NT2/D1 (cell line): ENCODE data around the gene RNPEPL1.

Source experiments
- DNase-seq: peaks from one replicate; pipeline ENCODE4 v3.0.0-alpha.2; 2011; ENCODE audit warnings: low read depth, low spot score
- H3K27me3 ChIP-seq: 2 replicates; pipeline ENCODE4 v1.6.0; 2011; ENCODE audit warnings: mild to moderate bottlenecking; ENCODE audit not compliant: insufficient read length, insufficient read depth
- H3K36me3 ChIP-seq: 2 replicates; pipeline ENCODE4 v1.6.1; 2011; ENCODE audit warnings: mild to moderate bottlenecking, low read length, mixed read lengths; ENCODE audit not compliant: insufficient read depth, insufficient read length
- H3K4me1 ChIP-seq: 2 replicates; pipeline ENCODE4 v1.5.1; 2011; ENCODE audit not compliant: insufficient read depth, insufficient read length
- H3K4me3 ChIP-seq: 2 replicates; pipeline ENCODE4 v1.5.1; 2011; ENCODE audit warnings: low read depth; ENCODE audit not compliant: insufficient read length
- H3K9ac ChIP-seq: 2 replicates; pipeline ENCODE4 v1.6.0; 2011; ENCODE audit warnings: low read depth; ENCODE audit not compliant: insufficient read length
- H3K9me3 ChIP-seq: 2 replicates; pipeline ENCODE4 v1.5.1; 2011; ENCODE audit warnings: mild to moderate bottlenecking, low read length; ENCODE audit not compliant: insufficient read depth
- SUZ12 ChIP-seq: IDR thresholded peaks from 2 replicates; pipeline ENCODE4 v1.6.1; 2011; ENCODE audit not compliant: insufficient read length, insufficient read depth; ENCODE audit errors: extremely low read depth
- YY1 ChIP-seq: IDR thresholded peaks from 2 replicates; pipeline ENCODE4 v1.6.1; 2011; ENCODE audit not compliant: insufficient read length, insufficient read depth
- ZNF274 ChIP-seq: IDR thresholded peaks from 2 replicates; pipeline ENCODE4 v1.6.1; 2011; ENCODE audit warnings: mild to moderate bottlenecking, low read depth, low read length

RNPEPL1 gene

DNA sequence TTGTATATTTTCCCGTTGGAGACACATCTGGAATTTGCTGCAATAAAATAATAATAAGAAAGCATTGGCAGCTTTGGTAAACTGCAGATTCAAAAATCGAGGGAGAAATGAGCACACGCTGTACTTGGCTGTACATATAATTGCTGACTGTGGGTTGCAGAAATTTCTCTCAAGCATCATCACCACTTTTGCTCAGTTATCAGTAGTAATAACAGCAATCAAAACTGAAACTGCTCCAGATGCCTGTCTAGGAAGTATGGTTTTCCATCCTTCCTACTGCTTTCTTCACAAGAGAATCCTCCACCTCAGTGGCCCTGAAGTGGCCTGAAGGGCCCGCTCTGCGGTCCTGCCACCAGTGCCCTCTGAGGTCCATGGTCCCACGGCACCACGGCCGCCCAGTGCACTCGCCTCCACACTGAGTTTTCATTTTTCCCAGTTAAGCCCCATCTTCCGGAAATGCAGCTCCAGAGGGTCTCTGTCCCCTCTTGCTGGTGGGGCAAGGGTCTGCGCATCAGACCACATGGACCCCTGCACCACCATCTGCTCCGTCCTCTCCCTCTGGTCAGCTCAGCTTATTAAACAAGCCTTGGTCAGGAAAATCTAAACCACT lies 4.2 kb upstream of the RNPEPL1 start:
- peaks cover 23% of the 10 kb centered on the region for H3K4me1 ChIP-seq
- H3K27me3 ChIP-seq, result peaks cover 19% of the 10 kb centered on the region
- TF ChIP-seq SUZ12, result no peak
- TF ChIP-seq YY1, result no peak
- TF ChIP-seq ZNF274, result no peak

DNA sequence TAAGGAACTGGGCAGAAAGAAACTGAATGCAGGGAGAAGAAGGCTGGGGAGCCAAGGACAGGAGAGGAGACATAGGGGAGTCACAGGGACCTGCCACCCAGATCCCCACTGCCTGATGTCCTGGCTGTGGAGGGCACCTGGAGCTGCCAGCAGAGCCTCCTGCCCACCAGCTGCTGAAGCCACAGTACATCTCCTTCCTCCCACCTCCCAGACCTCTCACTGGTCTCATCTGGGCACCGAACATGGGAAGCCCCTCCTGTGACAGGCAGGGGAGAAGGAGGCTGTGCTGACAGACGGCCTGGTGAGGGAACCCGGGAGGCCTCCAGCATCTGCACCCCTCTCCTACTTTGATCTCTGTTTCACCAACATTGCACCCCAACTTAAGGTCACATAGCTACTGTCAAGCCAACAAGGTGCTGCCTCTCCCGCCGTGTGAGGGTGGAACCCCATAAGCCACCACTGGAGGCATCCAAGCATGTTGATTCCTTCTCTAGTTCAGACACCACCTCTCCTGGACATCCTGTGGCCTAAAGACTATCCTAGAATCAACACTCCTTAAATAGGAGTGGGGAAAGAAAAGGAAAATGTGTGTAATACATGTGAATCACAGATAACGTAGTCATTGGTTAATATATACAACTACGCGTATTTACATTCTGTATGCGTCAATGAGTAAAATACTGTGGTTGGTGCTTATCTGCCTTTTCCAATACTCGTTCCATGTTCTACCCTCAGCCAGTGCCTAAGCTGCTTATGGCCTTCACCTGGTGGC lies 3.5 kb upstream of the RNPEPL1 start:
- no peak overlapping the region for H3K4me3 ChIP-seq
- H3K9me3 ChIP-seq, result no peaks in the 10 kb centered on the region
- peaks cover 30% of the 10 kb centered on the region for H3K4me1 ChIP-seq
- H3K36me3 ChIP-seq, result peaks cover 11% of the 10 kb centered on the region
- H3K27me3 ChIP-seq, result peaks cover 26% of the 10 kb centered on the region
- no peak for TF ChIP-seq ZNF274
- TF ChIP-seq SUZ12, result no peak
- no peak for TF ChIP-seq YY1
- no peak overlapping the region for H3K9ac ChIP-seq
- DNase-seq, result no peak

More for the DNA sequence above, 4.2 kb upstream of the RNPEPL1 start:
- no peak overlapping the region for H3K4me3 ChIP-seq
- no peak overlapping the region for H3K9ac ChIP-seq
- no peaks in the 10 kb centered on the region for H3K9me3 ChIP-seq
- H3K36me3 ChIP-seq, result peaks cover 15% of the 10 kb centered on the region
- no peak for DNase-seq

DNA sequence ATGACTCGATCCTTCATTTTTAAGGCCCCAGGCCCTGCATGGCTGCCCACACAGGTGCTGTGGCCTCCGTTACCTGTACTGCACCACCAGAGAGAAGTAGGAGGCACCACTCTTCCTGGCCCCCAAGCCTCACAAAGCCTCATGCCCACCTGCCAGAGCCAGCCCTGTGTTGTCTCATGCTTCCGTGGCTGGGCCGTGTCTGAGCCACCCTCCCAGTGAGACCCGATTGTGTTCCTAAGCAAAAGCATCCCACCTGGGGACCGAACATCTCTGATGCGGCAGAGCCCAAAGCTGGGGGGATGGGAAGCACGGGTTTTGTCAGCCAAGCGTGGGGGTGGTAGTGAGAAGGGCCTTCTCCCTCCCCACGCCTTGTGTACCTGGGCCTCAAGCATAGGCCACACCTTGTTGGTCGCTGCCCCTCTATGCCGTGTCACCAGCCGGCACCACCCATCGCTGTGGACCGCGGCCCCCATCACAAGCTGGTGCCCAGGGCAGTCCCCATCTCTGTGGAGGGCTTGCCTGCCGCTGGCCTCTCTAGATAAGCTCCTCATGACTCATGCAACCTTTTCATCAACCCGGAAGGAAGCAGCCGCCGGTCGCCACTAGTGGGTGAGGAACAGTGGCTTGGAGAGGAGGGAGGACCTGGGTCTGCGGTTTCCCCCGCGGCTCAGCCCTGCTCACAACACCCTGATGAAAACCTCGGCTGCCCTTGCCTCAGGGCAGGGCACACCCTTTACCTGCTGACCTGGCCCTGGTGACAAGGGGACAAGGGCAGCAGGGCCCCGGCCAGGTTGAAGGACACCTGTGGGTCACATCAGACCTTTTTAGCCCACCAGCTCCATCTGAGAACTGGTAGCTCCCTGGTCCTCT lies 2.7 kb upstream of the RNPEPL1 start:
- H3K4me1 ChIP-seq, result peaks cover 33% of the 10 kb centered on the region
- no peak for DNase-seq
- peak overlapping the region; percentile 74 for H3K9ac ChIP-seq

DNA sequence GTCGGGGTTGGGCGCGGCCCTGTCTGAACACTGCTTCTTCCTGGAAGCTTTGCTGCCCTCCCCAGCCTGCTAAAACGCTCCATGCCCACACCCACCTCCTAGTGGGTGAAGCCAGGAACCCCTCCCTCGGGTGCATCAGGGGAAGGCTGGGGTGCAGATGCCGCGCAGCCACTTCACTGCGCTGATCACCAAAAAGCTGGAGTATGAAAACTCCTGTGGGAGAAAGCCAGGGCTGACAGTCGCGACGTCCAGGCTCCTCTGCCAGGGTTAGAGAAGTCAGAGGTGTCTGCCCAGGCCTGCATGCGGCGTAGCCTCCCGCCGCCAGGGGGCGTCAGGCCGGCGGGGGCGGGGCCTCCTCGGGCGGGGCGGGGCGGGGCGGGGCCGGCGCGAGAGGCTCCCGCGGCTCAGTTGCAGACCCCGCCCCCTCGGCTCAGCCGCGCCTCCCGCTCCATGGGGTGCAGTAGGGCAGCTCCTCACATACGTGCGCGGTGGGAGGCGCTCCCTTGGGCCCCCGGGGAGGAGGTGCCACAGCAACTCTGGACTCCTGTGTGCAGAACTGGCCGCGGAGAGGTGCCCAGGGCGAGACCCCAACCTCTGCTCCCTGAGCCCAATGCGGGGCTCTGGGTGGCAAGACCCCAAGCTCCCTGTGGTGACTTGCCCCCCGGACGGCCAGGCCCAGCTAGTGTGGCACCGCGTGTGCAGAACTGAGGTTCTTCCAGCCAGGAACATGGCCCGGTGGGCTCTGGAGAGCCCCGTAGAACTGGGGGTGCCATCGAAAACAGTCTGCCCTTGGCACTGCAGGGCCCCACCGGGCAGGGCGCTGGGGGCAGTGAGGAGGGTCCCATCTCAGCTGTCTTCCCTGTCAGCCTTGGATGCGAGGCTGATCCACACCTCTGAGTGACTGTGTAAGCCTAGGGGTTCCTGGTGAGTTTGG lies 1.8 kb upstream of the RNPEPL1 start:
- DNase-seq, result peak; percentile 49
- Histone ChIP-seq H3K9ac (peak overlapping the region; percentile 82), H3K4me3 (peak overlapping the region; percentile 22), H3K9me3 (no peaks in the 10 kb centered on the region), H3K4me1 (peaks cover 36% of the 10 kb centered on the region), H3K36me3 (peaks cover 12% of the 10 kb centered on the region), H3K27me3 (peaks cover 29% of the 10 kb centered on the region)
- TF ChIP-seq YY1 (no peak), ZNF274 (no peak), SUZ12 (no peak)

More for the DNA sequence above, 2.7 kb upstream of the RNPEPL1 start:
- TF ChIP-seq SUZ12, result no peak
- no peak for TF ChIP-seq ZNF274
- TF ChIP-seq YY1, result no peak
- Histone ChIP-seq H3K9me3 (no peaks in the 10 kb centered on the region), H3K36me3 (peaks cover 12% of the 10 kb centered on the region), H3K4me3 (peak overlapping the region; percentile 22), H3K27me3 (peaks cover 29% of the 10 kb centered on the region)

DNA sequence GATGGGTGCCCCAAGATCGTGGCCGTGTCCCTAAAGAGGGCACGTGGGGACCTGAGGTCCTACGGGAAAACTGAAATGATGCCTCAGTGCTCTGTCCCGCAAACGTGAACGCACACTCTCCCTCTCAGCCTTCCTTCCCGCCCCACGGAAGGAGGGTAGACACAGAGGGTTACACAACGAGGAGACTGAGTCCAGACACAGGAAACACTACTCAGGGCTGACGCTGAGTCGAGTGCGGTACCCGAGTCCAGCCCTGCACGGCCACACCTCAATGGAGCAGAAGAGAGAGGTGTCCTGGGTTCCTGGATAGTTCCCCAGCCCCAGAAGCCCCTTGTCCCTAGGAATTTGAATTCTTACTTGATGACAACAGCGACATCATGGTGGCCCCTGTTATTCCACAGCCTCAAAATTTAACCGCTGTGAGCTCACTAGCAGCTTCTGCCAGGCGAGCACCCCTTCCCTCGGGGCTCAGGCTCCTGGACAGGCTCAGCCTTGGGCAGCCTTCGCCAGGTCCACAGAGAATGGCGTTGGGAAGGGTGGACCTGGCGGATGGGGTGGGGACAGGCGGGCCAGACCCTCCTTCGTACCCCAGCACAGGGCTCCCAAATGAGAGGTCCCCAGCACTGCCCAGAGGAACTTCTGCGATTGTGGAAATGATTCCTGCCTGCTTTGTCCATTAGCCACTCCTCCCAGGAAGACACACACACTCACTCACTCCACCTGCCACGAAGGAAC lies 980 bp upstream of the RNPEPL1 start:
- peak overlapping the region; percentile 82 for H3K9ac ChIP-seq
- H3K4me3 ChIP-seq, result peak overlapping the region; percentile 50
- peaks cover 41% of the 10 kb centered on the region for H3K4me1 ChIP-seq

More for the DNA sequence above, 980 bp upstream of the RNPEPL1 start:
- peaks cover 10% of the 10 kb centered on the region for H3K36me3 ChIP-seq
- H3K9me3 ChIP-seq, result no peaks in the 10 kb centered on the region
- DNase-seq, result no peak
- TF ChIP-seq YY1, result no peak
- no peak for TF ChIP-seq ZNF274
- TF ChIP-seq SUZ12, result no peak
- H3K27me3 ChIP-seq, result peaks cover 29% of the 10 kb centered on the region
